NB4 (cell line): Measurements from ENCODE around the gene CTBP2.

Experiments
- DNase-seq: peaks from one replicate; pipeline ENCODE4 v3.0.0; 2010; ENCODE audit warnings: low read depth
- H3K4me3 ChIP-seq: one replicate; pipeline ENCODE4 v1.5.1; 2011; ENCODE audit warnings: mild to moderate bottlenecking, low read depth, low read length, moderate library complexity
- MAX ChIP-seq: IDR thresholded peaks from 2 replicates; pipeline ENCODE4 v1.6.1; 2011; ENCODE audit warnings: low read depth, low read length
- MYC ChIP-seq: IDR thresholded peaks from 2 replicates; pipeline ENCODE4 v1.6.1; 2011; ENCODE audit warnings: low read depth, low read length
- POLR2A ChIP-seq: IDR thresholded peaks from 2 replicates; pipeline ENCODE4 v1.6.1; 2011; ENCODE audit warnings: mild to moderate bottlenecking; ENCODE audit not compliant: insufficient read length; ENCODE audit errors: extremely low read depth
- TF ChIP-seq, protein P1 (sequence below): IDR thresholded peaks from one replicate; pipeline ENCODE4 v1.5.1; 2012; ENCODE audit warnings: low read depth, low read length

Gene CTBP2

GRCh38 chr10:125128397-125129075 lies 31.8 kb downstream of the CTBP2 start:
- DNase-seq: no peak
- H3K4me3 ChIP-seq: no peak overlapping the region
- TF ChIP-seq MYC: no peak
- no peak for TF ChIP-seq POLR2A
- TF ChIP-seq, protein P1, sequence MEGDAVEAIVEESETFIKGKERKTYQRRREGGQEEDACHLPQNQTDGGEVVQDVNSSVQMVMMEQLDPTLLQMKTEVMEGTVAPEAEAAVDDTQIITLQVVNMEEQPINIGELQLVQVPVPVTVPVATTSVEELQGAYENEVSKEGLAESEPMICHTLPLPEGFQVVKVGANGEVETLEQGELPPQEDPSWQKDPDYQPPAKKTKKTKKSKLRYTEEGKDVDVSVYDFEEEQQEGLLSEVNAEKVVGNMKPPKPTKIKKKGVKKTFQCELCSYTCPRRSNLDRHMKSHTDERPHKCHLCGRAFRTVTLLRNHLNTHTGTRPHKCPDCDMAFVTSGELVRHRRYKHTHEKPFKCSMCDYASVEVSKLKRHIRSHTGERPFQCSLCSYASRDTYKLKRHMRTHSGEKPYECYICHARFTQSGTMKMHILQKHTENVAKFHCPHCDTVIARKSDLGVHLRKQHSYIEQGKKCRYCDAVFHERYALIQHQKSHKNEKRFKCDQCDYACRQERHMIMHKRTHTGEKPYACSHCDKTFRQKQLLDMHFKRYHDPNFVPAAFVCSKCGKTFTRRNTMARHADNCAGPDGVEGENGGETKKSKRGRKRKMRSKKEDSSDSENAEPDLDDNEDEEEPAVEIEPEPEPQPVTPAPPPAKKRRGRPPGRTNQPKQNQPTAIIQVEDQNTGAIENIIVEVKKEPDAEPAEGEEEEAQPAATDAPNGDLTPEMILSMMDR: no peak
- no peak for TF ChIP-seq MAX

GRCh38 chr10:125127986-125128385 lies 32.4 kb downstream of the CTBP2 start:
- no peak for TF ChIP-seq MAX
- TF ChIP-seq MYC: no peak
- TF ChIP-seq, protein P1: no peak
- no peak for TF ChIP-seq POLR2A
- no peak for DNase-seq
- no peak overlapping the region for H3K4me3 ChIP-seq

- DNase-seq: no peak
- H3K4me3 ChIP-seq: no peak overlapping the region
- TF ChIP-seq POLR2A (no peak), MAX (no peak), MYC (no peak)
- TF ChIP-seq, protein P1: no peak
Measured at GRCh38 chr10:125127110-125127509, 33.3 kb downstream of the CTBP2 start.

GRCh38 chr10:125125951-125126735 lies 34.2 kb downstream of the CTBP2 start:
- no peak for TF ChIP-seq MYC
- TF ChIP-seq, protein P1: no peak
- TF ChIP-seq POLR2A: no peak
- no peak for TF ChIP-seq MAX
- no peak for DNase-seq
- no peak overlapping the region for H3K4me3 ChIP-seq

DNA sequence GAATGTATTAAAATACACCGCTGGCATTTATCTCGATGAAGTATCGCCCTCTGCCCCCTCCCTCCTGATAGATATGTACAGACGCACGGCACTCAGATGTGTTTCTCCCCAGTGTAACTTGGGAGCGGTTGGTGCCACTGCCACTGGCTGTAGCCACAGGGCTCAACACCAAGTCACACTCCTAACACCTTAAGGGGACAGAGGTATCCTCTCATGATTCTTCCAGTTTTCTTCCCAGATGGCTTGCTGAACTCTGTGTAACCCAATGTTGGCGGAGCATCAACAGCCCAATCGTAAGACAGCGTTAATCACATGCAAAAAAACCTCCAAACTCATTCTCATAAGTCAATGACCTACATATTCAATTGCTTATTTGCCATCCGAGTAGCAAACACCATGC lies 35.5 kb downstream of the CTBP2 start:
- no peak for DNase-seq
- TF ChIP-seq POLR2A (no peak), MYC (no peak), MAX (no peak)
- no peak overlapping the region for H3K4me3 ChIP-seq

DNA sequence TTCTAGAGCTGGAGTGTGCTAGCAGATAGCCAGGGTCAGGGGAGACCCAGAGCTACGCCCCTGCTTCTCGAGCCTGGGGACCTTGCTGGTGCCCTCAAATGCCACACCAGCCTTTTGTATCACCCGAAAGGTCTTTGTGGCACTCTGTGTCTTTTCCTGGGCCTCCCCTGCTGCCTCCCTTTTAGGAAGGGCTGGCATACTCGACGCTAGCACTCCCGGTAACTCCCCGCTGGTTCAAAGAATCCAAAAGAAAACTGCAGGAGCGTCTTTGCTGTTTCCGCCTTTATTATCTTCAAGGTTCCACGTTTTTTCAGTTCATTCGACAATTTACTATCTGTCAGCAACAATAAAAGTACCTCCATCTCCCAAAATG lies 36.3 kb downstream of the CTBP2 start:
- no peak for TF ChIP-seq MAX
- TF ChIP-seq, protein P1: no peak
- TF ChIP-seq POLR2A: no peak
- TF ChIP-seq MYC: no peak
- no peak for DNase-seq
- no peak overlapping the region for H3K4me3 ChIP-seq
